Amniotic stem cell (primary cell): ENCODE results near the gene TSSK1B.
"Not testable (repeated sequence)": the region's sequence is repeated elsewhere in the genome, so short reads cannot be mapped to it uniquely, and the experiment has no call there.

Experiments used
- DNase-seq: peaks from one replicate; lab custom pipeline; 2025; lab: John Stamatoyannopoulos, UW

The TSSK1B gene

DNA sequence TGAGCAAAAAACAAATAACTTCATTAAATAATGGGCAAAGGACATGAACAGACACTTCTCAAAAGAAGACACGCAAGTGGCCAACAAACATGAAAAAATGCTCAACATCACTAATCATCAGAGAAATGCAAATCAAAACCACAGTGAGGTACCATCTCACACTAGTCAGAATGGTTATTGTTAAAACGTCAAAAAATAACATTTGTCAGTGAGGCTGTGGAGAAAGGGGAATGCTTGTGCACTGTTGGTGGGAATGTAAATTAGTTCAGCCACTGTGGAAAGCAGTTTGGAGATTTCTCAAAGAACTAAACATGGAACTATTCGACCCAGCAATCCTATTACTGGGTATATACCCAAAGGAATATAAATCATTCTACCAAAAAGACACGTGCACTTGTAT is 36.8 kb downstream of the TSSK1B start:
- DNase-seq: not testable (repeated sequence)

DNA sequence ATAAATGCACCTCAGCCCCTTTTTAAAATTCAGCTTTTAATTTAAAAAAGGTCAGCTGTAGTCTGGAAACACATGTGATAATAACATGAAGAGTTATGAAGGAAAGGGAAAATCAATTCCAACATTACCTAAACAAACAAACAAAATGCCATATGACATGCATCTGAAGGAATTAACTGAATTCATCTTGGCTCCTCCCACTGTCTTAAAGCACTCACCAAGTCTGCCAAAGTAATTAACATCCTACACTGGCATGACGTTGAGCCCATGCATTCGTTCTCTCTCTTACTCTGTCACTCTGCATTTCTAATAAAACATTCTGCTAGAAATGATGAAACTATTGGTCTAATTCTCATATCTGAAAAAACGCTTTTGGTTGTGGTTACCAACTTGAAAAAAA is 37.7 kb downstream of the TSSK1B start:
- DNase-seq: no peak

DNA sequence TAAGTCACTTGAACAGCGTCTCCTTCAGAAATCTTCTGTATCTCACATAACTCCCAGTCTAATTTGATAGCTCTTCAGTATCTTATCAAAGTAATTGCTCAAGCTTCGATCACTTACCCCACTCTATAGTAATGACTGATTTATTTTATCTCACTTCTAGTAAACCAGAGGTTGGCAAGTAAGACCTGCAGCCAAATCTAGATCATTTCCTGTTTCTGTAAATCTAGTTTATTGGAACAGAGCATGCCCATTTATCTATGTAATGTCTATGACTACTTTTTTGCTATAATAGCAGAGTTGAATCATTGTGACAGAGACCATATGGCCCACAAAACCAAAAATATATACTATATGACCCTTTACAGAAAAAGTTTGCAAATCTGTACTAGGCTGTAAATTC is 40.1 kb downstream of the TSSK1B start:
- DNase-seq: no peak

DNA sequence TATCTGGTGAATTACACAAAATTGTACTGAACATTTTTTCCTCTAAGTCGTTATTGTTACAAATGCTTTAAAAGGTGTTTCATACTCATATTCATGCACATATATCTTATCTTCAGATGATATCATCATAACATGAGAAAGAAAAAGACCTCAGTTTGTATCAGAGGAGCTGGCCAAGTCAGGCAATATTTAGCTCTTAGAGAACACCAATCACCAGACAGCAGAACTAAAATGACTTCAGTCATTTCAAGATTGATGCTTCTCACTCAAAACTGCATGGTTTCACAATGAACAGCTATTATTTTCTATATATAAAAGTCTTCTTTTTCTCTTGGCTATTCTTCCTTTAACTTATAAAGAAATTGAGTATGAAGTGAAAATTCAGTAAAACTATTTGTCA is 44.6 kb downstream of the TSSK1B start:
- no peak for DNase-seq

DNA sequence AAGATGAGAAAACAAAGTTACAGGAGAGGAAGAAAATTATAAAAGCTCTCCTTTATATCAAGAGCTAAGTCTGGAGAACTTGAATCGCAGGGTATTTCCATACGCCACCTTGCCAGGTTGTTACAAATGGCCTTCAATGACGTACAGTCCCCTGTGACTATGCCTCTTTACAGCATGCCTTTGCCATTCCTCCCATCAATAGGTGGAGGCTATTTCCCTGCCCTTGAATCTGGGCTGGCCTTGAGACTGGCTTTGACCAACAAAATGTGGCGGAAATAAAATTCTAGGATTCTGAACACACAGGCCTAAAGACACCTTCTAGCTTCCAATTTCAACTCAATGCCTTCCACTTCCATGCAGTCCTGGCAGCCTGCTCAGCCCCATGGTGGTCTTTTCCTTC is 45.7 kb downstream of the TSSK1B start:
- no peak for DNase-seq

DNA sequence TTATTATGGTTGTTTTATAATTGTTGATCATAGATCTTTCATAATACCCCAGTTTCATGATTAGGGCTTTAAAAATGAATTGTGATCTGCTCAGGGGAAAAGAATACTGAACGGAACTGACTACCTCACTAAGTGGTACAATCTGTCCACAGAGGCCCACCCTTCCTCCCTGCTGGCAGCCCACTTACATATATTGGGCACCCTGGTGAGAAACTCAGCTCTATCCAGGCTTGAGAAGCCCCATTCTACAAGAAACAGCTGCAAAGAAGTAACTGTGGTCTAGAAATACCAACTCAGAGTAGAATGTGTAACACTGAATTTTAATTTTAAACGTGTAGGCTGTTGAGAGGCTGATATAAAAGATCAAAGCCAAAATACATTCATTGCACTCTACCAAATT is 46.9 kb downstream of the TSSK1B start:
- DNase-seq: no peak

DNA sequence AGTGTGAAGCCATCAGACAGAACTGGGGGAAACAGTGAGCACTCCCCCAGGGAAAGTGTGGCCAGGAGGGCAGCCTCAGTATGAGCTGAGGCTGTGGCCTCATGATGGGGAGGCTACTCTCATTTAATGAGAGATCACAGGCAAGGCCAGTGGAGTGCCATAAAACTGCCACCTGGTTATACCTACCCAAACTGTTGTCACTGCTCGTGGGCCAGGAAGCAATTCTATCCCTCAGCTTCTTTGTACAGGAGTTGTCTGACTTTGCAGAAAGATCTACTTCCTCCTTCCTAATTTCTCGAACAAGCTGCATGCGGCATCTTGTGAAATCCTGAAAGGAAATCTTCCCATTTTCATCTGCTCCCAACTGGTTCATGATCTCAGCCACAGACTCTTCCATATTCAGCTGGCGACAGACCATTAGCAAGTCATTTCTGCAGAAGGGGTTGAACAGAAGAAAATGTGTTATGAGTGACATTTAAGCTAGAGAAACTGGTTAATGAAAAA is 50.0 kb downstream of the TSSK1B start:
- DNase-seq: no peak

DNA sequence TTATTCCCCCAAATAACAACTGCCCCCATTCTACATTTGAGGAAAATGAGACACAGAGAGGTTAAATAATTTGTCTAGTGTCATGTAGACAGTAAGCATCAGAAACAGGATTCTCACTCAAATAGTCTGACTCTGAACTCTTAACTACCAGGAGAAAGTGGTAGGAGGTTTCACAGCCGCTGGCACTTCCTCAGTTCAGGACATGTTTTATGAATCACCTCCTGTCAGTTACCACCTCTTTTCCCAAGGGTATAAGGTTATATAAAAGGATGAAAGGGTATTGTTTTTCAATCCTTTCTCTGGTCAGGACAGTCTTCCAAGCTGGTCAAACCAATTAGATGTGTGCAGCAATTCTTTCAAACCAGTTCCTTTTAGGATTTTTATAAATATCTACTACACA is 52.1 kb downstream of the TSSK1B start:
- DNase-seq: no peak
